ENCODE measurements around the gene DLG2. TPM values are rescaled to one million over a fixed set of nuclear protein-coding genes. Genes with fewer than 3 reads are reported as not detected.

DLG2 gene
- total RNA-seq, 1 donor from 2014 or later: 5.1 TPM

GRCh38 chr11:84714316-84714780, 912.8 kb downstream of the DLG2 start:
- no peak overlapping the region for H3K27ac Mint-ChIP-seq (ENCODE audit: unreplicated experiment)
- H3K27me3 Mint-ChIP-seq (ENCODE audit: unreplicated experiment): no peaks in the 10 kb centered on the region
- H3K4me1 Mint-ChIP-seq (ENCODE audit: unreplicated experiment): no peaks in the 10 kb centered on the region
- peak; percentile 79 for DNase-seq (ENCODE audit: low spot score)
- no peaks in the 10 kb centered on the region for H3K36me3 Mint-ChIP-seq (ENCODE audit: low read depth, unreplicated experiment)
- H3K4me3 Mint-ChIP-seq (ENCODE audit: unreplicated experiment): no peak overlapping the region
- no peak for TF ChIP-seq CTCF (IDR thresholded peaks at IDR 0.05; ENCODE audit: unreplicated experiment)
- H3K9me3 Mint-ChIP-seq (ENCODE audit: unreplicated experiment): no peaks in the 10 kb centered on the region

GRCh38 chr11:84691830-84692229, 935.3 kb downstream of the DLG2 start:
- Mint-ChIP-seq H3K27ac (ENCODE audit: unreplicated experiment) (peak overlapping the region; percentile 6), H3K4me3 (ENCODE audit: unreplicated experiment) (no peak overlapping the region), H3K27me3 (ENCODE audit: unreplicated experiment) (no peaks in the 10 kb centered on the region), H3K9me3 (ENCODE audit: unreplicated experiment) (no peaks in the 10 kb centered on the region), H3K36me3 (ENCODE audit: low read depth, unreplicated experiment) (no peaks in the 10 kb centered on the region), H3K4me1 (ENCODE audit: unreplicated experiment) (peaks cover 16% of the 10 kb centered on the region)
- TF ChIP-seq CTCF (IDR thresholded peaks at IDR 0.05; ENCODE audit: unreplicated experiment): no peak
- DNase-seq (ENCODE audit: low spot score): no peak

GRCh38 chr11:84687433-84687832, 939.7 kb downstream of the DLG2 start:
- Mint-ChIP-seq H3K4me1 (ENCODE audit: unreplicated experiment) (peaks cover 32% of the 10 kb centered on the region), H3K4me3 (ENCODE audit: unreplicated experiment) (no peak overlapping the region), H3K27me3 (ENCODE audit: unreplicated experiment) (no peaks in the 10 kb centered on the region), H3K36me3 (ENCODE audit: low read depth, unreplicated experiment) (no peaks in the 10 kb centered on the region), H3K27ac (ENCODE audit: unreplicated experiment) (no peak overlapping the region), H3K9me3 (ENCODE audit: unreplicated experiment) (no peaks in the 10 kb centered on the region)
- DNase-seq (ENCODE audit: low spot score): no peak
- no peak for TF ChIP-seq CTCF (IDR thresholded peaks at IDR 0.05; ENCODE audit: unreplicated experiment)

- no peak overlapping the region for H3K4me3 Mint-ChIP-seq (ENCODE audit: unreplicated experiment)
- peak; percentile 18 for DNase-seq (ENCODE audit: low spot score)
- TF ChIP-seq CTCF (IDR thresholded peaks at IDR 0.05; ENCODE audit: unreplicated experiment): no peak
- peak overlapping the region; percentile 43 for H3K27ac Mint-ChIP-seq (ENCODE audit: unreplicated experiment)
- H3K36me3 Mint-ChIP-seq (ENCODE audit: low read depth, unreplicated experiment): no peaks in the 10 kb centered on the region
- no peaks in the 10 kb centered on the region for H3K27me3 Mint-ChIP-seq (ENCODE audit: unreplicated experiment)
- no peaks in the 10 kb centered on the region for H3K9me3 Mint-ChIP-seq (ENCODE audit: unreplicated experiment)
- peaks cover 27% of the 10 kb centered on the region for H3K4me1 Mint-ChIP-seq (ENCODE audit: unreplicated experiment)
Measured at GRCh38 chr11:84686716-84687115, 940.4 kb downstream of the DLG2 start.

GRCh38 chr11:84685976-84686375, 941.2 kb downstream of the DLG2 start:
- Mint-ChIP-seq H3K9me3 (ENCODE audit: unreplicated experiment) (no peaks in the 10 kb centered on the region), H3K36me3 (ENCODE audit: low read depth, unreplicated experiment) (no peaks in the 10 kb centered on the region), H3K4me1 (ENCODE audit: unreplicated experiment) (peaks cover 26% of the 10 kb centered on the region), H3K4me3 (ENCODE audit: unreplicated experiment) (no peak overlapping the region), H3K27ac (ENCODE audit: unreplicated experiment) (no peak overlapping the region), H3K27me3 (ENCODE audit: unreplicated experiment) (no peaks in the 10 kb centered on the region)
- no peak for DNase-seq (ENCODE audit: low spot score)
- TF ChIP-seq CTCF (IDR thresholded peaks at IDR 0.05; ENCODE audit: unreplicated experiment): no peak
